DOHH2 (cell line): ENCODE data around the gene AGTPBP1.
"Not testable (repeated sequence)": the region's sequence is repeated elsewhere in the genome, so short reads cannot be mapped to it uniquely, and the experiment has no call there.

Experiments used
- CTCF ChIP-seq: fragments of 200-600 bp; sonication (generic); IDR thresholded peaks from one replicate; pipeline ENCODE4 v1.5.1; 2014; ENCODE audit warnings: antibody characterized with exemption, mild to moderate bottlenecking, low read depth, low read length; ENCODE audit not compliant: poor library complexity, severe bottlenecking
- EZH2phosphoT487 ChIP-seq: fragments of 200-600 bp; sonication (generic); IDR thresholded peaks from 2 replicates; pipeline ENCODE4 v1.6.1; 2017; ENCODE audit warnings: borderline replicate concordance, mild to moderate bottlenecking, antibody characterized with exemption, low read length, moderate library complexity, mixed read lengths

- TF ChIP-seq CTCF, EZH2phosphoT487: not testable (repeated sequence)
Measured at GRCh38 chr9:85761802-85762201, 20.0 kb upstream of the AGTPBP1 start.
